ENCODE data around the gene EPB41L1.

DNA sequence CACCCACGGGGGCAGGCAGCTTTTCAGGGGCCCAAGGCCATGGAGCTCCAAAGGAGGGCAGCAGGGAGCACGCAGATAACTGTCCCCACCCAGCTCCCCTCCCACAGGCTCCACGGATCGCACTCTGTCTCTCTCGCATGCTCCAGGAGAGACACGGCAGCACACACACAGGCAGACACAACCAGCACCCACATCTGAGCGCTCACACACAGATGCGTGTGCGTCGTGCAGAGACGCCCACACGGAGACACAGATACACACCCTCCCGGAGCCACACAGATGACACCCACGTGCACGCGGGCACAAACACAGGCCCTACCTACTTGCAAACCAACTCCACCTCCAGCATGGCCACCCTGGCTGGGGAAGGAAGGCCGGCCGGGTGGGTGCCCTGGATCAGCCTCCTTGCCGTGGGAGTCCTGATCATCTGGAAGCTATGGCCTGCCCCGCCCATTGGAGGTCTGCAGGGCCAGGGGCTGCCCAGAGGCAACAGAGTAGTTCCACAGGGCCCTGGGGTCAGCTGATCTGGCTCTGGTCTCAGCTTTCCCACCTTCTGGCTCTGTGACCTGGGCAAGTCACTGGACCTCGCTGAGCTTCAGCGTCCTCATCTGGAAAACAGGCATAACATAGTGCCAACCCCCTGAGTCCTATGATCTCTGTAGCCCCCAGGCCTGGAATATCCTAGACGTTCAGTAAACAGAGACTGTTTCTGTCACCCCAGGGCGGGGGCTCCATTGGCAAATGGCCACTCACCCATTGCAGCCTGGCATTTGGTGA is 113.3 kb downstream of the EPB41L1 start:
- TF ChIP-seq, protein P1, sequence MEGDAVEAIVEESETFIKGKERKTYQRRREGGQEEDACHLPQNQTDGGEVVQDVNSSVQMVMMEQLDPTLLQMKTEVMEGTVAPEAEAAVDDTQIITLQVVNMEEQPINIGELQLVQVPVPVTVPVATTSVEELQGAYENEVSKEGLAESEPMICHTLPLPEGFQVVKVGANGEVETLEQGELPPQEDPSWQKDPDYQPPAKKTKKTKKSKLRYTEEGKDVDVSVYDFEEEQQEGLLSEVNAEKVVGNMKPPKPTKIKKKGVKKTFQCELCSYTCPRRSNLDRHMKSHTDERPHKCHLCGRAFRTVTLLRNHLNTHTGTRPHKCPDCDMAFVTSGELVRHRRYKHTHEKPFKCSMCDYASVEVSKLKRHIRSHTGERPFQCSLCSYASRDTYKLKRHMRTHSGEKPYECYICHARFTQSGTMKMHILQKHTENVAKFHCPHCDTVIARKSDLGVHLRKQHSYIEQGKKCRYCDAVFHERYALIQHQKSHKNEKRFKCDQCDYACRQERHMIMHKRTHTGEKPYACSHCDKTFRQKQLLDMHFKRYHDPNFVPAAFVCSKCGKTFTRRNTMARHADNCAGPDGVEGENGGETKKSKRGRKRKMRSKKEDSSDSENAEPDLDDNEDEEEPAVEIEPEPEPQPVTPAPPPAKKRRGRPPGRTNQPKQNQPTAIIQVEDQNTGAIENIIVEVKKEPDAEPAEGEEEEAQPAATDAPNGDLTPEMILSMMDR (conservative IDR thresholded peaks at IDR 0.05): no peak
- TF ChIP-seq EZH2 (IDR thresholded peaks at IDR 0.05; ENCODE audit: low read depth): no peak
